Stimulated activated CD4-positive, alpha-beta T cell treated with anti-CD3 and anti-CD28 coated beads, Interleukin-4, amount 100 ng/mL, for 48 hours (primary cell): Measurements from ENCODE around the gene TMED9.

Experiments used
- DNase-seq, 2 donors: peaks; one replicate each; pipeline ENCODE4 v3.0.0-alpha.2; 2020; ENCODE audit warnings: low read depth in 2 of 2

The TMED9 gene

DNA sequence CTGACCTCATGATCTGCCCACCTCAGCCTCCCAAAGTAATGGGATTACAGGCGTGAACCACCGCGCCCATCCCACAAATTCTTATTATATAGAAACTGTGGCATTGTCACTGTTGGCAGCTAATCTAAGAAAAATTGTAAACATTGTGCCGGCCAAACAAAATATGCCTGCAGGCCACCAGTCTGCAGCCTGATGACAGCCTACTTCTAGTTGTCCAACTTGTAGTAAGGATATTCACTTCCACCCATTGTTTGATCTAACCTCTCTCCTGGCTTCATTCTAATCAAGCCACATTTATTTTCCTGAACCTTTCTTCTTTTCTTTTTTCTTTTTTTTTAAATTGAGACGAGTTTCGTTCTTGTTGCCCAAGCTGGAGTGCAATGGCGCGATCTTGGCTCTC is 13.7 kb upstream of the TMED9 start:
- no peak for DNase-seq

DNA sequence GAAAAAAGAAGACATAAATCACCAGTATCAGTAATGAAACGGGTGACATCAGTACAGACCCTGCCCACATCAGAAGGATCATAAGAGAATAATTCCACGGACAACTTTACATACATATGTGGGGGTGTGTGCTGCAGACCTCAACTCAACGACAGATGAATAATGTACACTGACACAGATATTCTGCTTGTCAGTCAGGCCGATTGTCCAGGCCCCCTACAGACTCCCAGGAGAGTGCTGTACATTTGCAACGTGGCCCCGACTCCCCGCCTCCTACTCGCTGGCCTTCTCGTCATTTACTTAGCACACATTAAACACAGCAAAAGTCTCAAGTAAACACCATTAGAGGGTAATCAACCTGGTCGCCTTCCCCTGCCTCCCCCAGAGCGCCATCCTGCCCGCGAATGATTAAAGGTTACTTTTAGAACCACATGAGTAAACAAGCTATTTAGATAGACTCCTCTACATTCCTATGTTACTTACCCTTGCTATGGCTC is 3.5 kb upstream of the TMED9 start:
- DNase-seq, result no peak

DNA sequence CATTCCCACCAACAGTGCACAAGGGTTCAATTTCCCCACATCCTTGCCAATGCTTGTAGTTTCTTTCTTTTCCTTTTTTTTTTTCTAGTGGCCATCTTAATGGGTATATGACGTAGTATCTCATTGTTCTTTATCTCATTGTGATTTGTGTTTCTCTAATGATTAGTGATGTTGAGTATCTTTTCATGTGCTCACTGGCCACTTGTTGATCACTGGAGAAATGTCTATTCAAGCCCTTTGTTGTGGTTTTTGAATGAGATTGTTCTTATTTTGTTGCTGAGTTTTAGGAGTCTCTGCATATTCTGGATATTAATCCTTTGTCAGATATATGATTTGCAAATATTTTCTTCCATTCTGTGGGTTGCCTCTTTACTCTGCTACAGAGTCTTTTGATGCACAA is 1.6 kb upstream of the TMED9 start:
- DNase-seq, result no peak

DNA sequence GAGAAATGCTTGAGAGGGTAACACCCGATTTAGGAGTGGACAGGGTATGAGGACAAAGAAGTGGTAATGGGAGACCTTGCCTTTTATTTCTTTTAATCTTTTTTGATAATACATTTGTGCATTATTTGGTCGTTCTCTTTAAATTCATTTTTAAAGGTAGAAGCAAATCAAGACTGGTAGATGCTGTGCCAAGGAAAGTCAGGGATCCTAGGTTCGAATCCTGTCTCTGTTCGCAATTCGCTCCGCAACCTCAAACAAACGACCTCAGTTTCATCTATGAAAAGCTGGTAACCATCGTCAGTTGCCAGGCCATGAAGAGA is 353 bp upstream of the TMED9 start:
- no peak for DNase-seq

DNA sequence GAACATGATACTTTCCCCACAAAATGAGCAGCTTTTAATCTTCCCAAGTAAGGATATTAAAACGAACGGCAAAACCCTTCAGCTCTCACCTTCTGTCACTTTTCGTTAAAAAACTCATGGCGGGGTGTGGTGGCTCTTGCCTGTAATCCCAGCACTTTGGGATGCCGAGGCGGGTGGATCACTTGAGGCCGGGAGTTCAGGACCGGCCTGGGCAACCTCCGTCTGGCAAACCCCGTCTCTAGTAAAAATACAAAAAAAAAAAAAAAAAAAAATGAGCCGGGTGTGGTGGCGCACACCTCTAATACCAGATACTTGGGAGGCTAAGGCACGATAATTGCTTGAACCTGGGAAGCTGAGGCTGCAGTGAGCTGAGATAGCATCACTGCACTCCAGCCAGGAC is 902 bp downstream of the TMED9 start:
- no peak for DNase-seq

DNA sequence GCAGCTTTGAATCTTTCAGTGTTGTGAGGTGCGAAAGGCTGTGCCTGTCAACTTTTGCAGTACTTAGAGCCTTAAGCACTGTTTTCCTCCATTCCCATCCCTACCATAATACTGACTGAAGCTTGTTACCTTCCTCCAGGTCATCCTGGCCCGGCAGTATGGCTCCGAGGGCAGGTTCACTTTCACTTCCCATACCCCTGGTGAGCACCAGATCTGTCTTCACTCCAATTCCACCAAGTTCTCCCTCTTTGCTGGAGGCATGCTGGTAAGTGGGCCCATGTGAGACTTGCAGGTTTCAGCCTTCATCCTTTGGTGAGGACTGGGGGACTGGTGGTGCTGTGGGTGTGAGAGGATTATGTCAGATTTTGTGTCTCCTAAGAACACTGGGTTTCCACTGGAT is 1.5 kb downstream of the TMED9 start:
- DNase-seq, result no peak

DNA sequence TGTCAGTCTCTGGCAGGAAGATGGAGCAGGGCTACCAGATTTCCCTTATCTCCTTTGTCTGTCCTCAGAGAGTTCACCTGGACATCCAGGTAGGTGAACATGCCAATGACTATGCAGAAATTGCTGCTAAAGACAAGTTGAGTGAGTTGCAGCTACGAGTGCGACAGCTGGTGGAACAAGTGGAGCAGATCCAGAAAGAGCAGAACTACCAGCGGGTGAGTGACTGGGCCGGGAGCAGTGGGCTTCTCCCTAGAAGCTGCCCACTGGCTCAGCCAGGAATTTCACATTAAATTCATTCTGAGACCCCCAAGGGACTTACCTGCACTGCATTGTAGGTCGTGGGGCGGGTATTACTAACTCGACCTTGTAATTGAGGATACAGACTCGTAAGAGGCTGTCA is 2.1 kb downstream of the TMED9 start:
- DNase-seq, result no peak

DNA sequence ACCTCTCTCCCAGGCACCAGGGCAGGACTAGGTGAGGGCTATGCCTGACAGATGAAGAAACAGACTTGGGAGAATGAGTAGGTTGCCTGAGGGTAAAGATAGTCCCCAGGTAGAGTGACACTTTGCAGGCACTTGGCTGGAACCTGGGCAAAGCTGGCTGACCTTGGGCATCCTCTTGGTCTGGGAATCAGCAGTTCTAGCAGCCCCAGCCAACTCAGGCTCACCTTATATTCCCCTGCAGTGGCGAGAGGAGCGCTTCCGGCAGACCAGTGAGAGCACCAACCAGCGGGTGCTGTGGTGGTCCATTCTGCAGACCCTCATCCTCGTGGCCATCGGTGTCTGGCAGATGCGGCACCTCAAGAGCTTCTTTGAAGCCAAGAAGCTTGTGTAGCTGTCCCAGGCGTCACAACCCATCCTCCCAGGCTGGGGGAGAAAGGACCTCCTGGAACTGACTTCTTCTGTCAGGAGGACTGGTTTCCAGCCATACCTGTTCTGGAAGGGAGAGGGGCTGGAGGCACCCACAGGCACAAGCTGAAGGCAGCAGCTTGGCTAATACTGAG is 3.1 kb downstream of the TMED9 start:
- DNase-seq, result no peak

DNA sequence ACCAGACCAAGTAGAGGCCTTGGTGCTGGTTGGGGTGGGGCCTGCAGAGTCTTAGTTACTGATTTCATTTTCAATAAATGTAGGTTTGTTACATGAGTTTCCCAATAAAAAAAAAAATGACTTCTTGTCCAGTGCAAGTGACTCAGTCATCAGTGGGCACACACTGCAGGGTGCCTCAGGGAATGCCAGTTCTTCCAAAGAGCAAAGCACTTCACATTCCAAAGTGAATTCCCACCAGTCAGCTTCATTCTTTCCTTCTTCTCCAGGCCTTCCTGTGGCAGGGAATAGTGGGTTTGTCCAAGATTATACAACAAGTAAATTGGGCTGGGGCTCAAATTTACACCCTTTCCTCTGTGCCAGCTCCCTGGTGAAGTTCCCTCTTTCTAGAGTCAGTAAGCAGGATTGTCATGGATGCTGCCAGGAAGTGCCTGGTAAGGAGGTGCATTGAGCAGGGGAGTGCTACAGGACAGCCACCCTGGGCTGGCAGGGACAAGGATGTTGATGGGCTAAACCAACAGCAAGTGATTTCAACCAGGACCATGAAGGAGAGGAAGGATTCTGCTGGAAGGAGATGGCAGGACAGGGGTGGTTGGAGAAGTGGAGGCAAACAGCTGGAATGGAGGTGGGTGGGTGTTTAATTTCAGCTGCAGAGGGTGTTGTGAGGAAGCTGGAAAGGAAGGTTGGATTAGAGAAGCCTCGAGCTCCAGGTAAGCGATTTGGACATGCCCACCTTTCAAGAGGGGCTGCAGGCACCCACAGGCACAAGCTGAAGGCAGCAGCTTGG is 4.2 kb downstream of the TMED9 start:
- DNase-seq, result no peak

DNA sequence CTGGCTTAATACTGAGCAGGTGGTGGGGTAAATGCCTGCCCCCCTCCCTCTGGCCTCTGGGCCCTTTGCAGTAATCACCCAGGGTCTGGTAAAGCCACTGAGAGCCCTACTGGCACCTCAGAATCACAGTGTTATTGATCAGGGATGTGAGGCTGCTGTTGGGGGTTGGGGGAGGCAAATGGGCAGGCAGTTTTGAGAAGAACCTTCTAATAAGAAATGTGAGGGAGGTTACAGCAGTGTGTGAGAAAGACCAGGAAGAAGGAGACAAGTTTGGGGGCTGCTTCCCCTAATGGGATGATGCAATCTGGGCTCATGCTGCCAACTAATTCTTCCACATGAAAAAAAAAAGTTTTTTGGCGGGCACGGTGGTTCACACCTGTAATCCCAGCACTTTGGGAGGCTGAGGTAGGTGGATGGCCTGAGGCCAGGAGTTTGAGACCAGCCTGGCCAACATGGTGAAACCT is 4.8 kb downstream of the TMED9 start:
- no peak for DNase-seq

DNA sequence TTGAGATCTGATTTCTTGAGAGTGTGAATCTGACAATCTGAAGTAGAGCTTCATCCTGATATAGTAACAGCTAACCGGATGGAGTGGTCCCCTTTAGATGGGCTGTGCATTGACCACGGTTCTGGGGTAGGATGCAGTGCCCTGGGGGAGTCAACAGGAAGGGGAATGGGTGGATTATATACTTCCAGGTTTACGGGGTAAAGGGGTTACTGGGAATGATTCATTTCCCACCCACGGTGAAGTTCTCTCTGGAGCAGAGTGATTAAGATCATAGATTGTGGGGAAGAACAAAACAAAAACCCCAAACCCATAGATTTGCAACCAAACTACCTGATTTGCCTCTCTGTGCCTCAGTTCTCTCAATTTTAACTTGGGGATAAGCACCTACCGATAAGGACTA is 6.5 kb downstream of the TMED9 start:
- no peak for DNase-seq

DNA sequence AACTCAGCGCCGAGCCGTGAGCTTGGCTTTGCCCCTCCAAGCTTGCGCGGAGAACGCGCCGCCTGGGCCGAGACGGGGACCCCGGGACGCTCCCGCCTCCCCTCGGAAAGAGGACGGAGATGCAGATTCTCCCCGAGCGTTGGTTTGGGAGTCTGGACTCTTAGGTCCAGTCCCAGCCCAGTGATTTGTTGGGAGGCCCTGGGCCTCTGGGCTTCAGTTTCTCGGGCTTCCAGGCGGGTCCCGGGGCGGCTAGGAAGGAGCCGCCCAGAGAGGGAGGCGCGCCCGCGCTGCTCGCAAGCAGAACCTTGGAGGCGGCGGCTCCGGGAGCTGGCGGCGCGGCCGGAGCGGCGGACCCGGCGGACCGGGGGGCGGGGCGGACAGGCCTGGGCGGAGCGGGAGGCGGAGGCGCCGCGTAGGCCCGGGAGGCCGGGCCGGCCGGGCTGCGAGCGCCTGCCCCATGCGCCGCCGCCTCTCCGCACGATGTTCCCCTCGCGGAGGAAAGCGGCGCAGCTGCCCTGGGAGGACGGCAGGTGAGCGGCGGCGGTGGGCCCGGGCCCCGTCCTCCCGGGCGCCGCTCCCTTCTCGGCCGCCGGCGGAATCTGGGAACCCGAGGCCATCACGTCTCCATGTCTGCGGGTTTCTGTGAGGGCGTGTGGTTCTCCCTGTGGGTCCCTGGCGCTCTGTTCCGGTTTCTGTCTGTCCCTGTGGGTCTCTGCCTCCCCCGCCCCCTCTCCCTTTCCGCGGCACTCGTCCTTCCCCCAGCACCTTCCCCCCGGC is 7.9 kb downstream of the TMED9 start, which contains the start of gene B4GALT7:
Gene B4GALT7 (plus strand): TSS at position 402 of the 777 bp plus-strand sequence. CDS start 79 bp downstream, at position 481.
- DNase-seq, result peak; percentile 84 to 88

DNA sequence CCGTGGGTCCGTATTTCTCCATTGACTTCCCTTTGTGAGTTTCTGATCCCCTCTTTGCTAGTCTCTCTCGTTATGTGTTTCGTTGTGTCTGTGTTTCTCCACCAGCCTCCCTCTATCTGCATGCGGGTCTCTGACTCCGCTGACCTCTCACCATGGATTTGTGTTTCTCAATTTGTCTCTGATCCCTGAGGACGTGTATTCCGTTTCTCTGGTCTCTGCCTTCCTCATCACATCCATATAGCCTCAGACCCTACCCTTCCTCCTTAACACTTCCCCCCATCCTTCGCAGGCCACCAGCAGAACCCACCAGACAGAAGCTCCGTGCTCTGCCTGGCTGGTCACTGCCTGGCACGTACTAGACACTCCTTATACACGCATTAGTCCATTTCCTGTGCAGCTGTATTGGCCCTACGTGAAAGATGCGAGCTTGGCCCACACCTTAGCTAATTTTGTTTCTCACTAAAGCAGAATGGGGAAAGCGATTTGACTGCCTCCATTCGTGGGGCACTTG is 8.6 kb downstream of the TMED9 start:
- no peak for DNase-seq

DNA sequence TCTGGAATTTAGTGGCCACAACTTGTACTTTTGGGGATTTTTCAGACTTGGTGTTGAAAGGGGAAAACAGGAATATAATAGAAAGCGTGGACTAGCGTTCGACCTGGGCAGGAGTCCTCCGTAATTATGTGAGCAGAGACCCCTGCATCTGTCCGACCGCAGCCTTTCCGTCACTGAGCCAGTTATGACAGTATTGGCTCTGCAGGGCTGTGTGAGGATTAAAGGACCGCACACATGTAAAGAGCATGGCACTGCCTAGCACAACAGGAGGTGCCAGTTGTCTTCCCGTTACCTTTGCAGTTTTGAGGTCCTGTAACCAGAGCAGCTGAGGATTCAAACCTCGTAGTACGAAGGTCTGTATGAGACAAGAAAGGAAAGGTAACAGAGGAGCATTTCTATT is 9.1 kb downstream of the TMED9 start:
- no peak for DNase-seq

DNA sequence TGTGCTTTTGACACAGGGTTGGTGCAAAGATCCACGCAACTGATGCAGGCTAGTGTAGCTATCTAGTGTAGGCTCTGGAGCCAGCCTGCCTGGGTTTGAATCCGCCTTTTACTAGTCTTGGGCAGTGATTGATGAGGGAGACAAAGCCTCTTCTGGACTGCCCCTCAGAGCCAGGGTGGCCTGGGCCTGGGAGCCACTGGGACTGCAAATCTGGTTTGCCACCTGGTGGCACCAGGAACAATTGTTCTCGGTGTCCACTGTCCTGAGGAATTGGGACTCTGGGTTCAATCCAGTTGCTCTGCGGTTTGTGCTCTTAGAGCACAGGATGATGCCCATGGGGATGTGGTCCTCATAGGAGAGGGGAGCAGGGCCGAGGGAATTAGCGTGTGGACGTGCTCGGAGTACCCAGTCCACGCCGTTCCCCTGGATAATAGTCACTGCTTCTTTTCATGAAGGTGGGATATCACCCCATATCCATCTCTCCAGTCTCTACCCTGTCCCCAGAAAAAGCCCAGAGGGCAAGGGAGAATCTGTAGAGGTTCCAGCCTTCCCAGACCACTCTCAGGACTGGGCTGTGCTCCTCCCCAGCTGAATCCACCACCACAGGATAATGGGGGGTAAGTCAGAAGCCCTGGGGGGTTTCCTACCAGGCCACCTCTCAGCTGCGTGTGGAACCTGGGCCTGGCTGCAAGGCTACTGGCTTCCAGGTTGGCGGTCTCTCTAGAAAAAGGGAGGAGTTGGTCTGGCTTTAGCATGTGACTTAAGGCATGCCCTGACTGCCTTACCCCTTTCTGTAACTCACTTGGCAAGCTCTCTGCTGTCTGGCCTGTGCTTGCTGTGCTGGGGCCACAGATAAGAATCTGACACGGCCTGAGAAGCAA is 9.8 kb downstream of the TMED9 start:
- no peak for DNase-seq

DNA sequence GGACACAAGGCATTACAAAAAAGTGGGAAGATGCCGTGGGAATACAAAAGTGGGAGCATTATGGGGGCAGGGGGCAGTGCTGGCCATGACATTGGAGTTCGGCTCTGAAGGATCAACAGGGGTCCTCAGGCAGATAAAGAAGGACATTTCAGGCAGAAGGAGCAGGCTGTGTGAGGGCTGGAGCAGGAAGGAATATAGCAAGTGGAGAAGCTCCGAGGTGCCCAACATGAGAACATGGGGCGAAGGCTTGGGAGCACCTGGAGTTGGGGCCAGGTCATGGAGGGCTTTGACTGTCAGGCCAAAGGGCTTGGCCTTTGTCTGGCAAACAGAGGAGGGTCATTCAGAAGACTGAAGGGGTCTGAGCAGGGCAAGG is 10.4 kb downstream of the TMED9 start:
- DNase-seq, result no peak

DNA sequence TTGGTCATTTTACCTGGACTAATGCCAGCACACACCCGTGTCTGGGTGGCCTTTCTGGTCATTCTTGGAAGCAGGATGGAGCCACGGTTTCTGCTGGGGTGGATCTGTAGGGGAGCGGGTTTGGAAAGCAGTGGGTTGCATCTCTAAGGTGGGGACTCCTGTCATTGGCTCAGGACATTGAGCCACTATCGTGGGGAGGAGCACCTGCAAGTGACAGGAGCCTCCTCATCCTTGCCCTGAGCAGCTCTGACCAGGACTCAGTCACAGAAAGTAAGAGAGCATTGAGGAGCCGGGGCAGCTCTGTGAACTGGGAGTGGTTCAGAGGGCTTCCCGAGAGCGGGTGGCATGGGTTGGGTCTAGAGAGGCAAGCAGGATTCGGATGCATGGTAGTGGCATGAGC is 11.6 kb downstream of the TMED9 start:
- no peak for DNase-seq

DNA sequence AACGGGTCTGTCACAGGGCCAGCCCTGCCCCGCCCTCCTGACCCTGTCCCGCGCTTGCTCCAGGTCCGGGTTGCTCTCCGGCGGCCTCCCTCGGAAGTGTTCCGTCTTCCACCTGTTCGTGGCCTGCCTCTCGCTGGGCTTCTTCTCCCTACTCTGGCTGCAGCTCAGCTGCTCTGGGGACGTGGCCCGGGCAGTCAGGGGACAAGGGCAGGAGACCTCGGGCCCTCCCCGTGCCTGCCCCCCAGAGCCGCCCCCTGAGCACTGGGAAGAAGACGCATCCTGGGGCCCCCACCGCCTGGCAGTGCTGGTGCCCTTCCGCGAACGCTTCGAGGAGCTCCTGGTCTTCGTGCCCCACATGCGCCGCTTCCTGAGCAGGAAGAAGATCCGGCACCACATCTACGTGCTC is 12.1 kb downstream of the TMED9 start:
- no peak for DNase-seq

DNA sequence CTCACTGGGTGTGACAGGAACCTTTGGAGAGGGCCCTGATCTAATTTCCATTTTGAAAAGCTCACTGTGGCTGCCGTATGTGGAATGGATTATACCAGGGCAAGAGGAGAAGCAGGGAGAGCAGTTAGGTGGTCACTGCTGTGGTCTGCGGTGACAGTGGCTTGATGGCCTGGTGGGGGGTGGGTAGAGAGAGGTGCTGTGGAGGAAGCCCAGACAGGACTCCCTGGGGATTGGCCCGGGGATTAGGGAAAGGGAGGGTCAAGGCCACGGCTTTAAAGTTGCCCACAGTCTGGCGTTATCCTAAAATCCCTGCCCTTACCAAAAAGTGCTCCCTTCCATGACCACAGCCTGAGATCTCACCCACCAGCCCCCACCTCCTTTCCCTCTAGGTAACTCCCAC is 12.7 kb downstream of the TMED9 start:
- DNase-seq, result no peak

DNA sequence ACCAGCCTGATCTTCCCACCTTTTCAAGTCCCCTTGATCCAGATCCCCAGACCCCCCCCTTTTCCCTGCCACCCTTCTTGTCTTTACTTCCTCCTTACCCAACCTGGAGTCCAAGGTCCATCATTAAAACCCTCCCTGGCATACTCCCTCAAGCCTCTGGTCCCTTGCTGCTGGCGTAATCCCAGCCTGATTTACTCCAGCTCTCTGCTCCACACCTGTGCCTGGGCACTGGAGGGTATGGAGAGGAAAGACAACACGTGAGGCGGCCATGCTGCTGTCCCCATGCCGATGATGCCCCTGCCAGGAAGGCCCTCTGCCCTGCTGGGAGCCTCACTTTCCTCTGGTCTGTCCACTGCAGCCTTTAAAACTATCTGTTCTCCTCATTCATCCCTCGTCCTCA is 13.1 kb downstream of the TMED9 start:
- no peak for DNase-seq

DNA sequence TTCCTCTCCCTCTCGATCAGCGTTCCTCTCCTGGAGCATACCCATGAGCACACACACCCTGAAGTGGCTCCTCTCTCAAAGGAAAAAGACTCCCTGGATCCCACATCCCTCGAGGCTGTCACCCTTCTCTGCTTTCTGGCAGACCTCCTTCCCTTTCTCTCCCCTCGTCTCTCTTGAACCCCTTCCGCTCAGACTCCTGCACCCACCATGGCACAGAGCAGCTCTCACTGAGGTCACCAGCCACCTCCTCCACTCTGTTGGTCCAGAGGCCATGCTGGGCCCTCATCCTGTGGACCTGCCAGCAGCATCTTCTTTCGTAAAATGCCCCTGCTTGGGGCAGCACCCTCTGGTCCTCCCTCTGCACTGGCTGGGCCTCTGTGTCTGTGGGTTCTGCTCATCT is 13.7 kb downstream of the TMED9 start:
- no peak for DNase-seq
